ENCODE measurements around the gene PCDHB13.
"Not testable (repeated sequence)": the region's sequence is repeated elsewhere in the genome, so short reads cannot be mapped to it uniquely, and the experiment has no call there.

The PCDHB13 gene

GRCh38 chr5:141201126-141201525 lies 12.6 kb upstream of the PCDHB13 start:
- DNase-seq = not testable (repeated sequence)

- DNase-seq = not testable (repeated sequence)
Measured at GRCh38 chr5:141201646-141202045, 12.1 kb upstream of the PCDHB13 start.

- DNase-seq = peak in 2 of 56 donors; percentile 7 to 26
Measured at GRCh38 chr5:141208478-141208877, 5.2 kb upstream of the PCDHB13 start, which contains the start of gene PCDHB12. PCDHB12 (plus strand) TSS chr5:141208719; CDS start chr5:141208908, 189 bp downstream.

GRCh38 chr5:141210281-141210680 lies 3.4 kb upstream of the PCDHB13 start:
- DNase-seq = not testable (repeated sequence)

- not testable (repeated sequence) for DNase-seq
Measured at GRCh38 chr5:141210849-141211248, 2.9 kb upstream of the PCDHB13 start.

GRCh38 chr5:141214583-141214982 lies 864 bp downstream of the PCDHB13 start:
- not testable (repeated sequence) for DNase-seq

- not testable (repeated sequence) for DNase-seq
Measured at GRCh38 chr5:141215504-141215903, 1.8 kb downstream of the PCDHB13 start.

- DNase-seq = not testable (repeated sequence)
Measured at GRCh38 chr5:141216035-141216434, 2.3 kb downstream of the PCDHB13 start.

- DNase-seq = peak in 1 of 56 donors; percentile 4
Measured at GRCh38 chr5:141223112-141223783, 9.5 kb downstream of the PCDHB13 start, which contains the start of gene PCDHB14. PCDHB14 (plus strand) TSS chr5:141223343; CDS start chr5:141223506, 163 bp downstream.

- DNase-seq = not testable (repeated sequence)
Measured at GRCh38 chr5:141224844-141225243, 11.1 kb downstream of the PCDHB13 start.

GRCh38 chr5:141225421-141225820 lies 11.7 kb downstream of the PCDHB13 start:
- not testable (repeated sequence) for DNase-seq

GRCh38 chr5:141234109-141234667 lies 20.5 kb downstream of the PCDHB13 start:
- no peak for DNase-seq

- not testable (repeated sequence) for DNase-seq
Measured at GRCh38 chr5:141235922-141236321, 22.2 kb downstream of the PCDHB13 start.

- DNase-seq = no peak
Measured at GRCh38 chr5:141236516-141237313, 23.0 kb downstream of the PCDHB13 start.

- DNase-seq = no peak
Measured at GRCh38 chr5:141241496-141241895, 27.8 kb downstream of the PCDHB13 start.

- peak in 19 of 56 donors; percentile 1 to 44 (median 14) for DNase-seq
Measured at GRCh38 chr5:141245250-141245717, 31.6 kb downstream of the PCDHB13 start, which contains the start of gene PCDHB15. PCDHB15 (plus strand) TSS chr5:141245395; CDS start chr5:141245579, 184 bp downstream.

- DNase-seq = not testable (repeated sequence)
Measured at GRCh38 chr5:141246971-141247370, 33.3 kb downstream of the PCDHB13 start.

GRCh38 chr5:141247434-141247833 lies 33.7 kb downstream of the PCDHB13 start:
- DNase-seq = not testable (repeated sequence)

- no peak for DNase-seq
Measured at GRCh38 chr5:141250576-141250975, 36.9 kb downstream of the PCDHB13 start.

GRCh38 chr5:141258464-141258863 lies 44.7 kb downstream of the PCDHB13 start:
- no peak for DNase-seq

GRCh38 chr5:141258948-141259347 lies 45.2 kb downstream of the PCDHB13 start:
- no peak for DNase-seq

All from nucleus accumbens (tissue), 56 donors.